Esophagus squamous epithelium (tissue), 4 donors: ENCODE results near the gene UQCRC2.

Experiments
- CTCF ChIP-seq, 6 experiments: fragments of 450-650 bp in 4 of 6; fragments of 200-600 bp in 2 of 6; sonication (generic) in 2 of 6; IDR thresholded peaks; one replicate each; pipeline ENCODE4 v1.5.1; 2016 to 2019; ENCODE audit warnings: antibody characterized with exemption in 6 of 6, mild to moderate bottlenecking in 4 of 6, moderate library complexity in 4 of 6
- POLR2A ChIP-seq, 4 donors: fragments of 450-650 bp; IDR thresholded peaks; one replicate each; pipeline ENCODE4 v1.6.1; 2017; ENCODE audit warnings: antibody characterized with exemption in 4 of 4, mild to moderate bottlenecking in 4 of 4, moderate library complexity in 3 of 4

- TF ChIP-seq CTCF (IDR thresholded peaks at IDR 0.05), result no peak
- no peak for TF ChIP-seq POLR2A (IDR thresholded peaks at IDR 0.05)
These were observed 37.3 kb downstream of the UQCRC2 start for GRCh38 chr16:21990381-21990944.
